SU-DHL-6 (cell line): Measurements from ENCODE around the gene CD96.

Experiments
- H2AFZ ChIP-seq: fragments of 200-600 bp; sonication (generic); 2 replicates; pipeline ENCODE4 v1.6.1; 2014; ENCODE audit warnings: low read depth, mild to moderate bottlenecking, moderate library complexity, mixed read lengths, antibody characterized with exemption, low read length; ENCODE audit not compliant: severe bottlenecking
- H3F3A ChIP-seq: fragments of 200-600 bp; shearing (Covaris generic); 2 replicates; pipeline ENCODE4 v1.6.0; 2016; ENCODE audit warnings: antibody characterized with exemption, mild to moderate bottlenecking; ENCODE audit not compliant: insufficient read depth
- H3K27ac ChIP-seq: fragments of 200-600 bp; sonication (generic); 2 replicates; pipeline ENCODE4 v1.5.1; 2016; ENCODE audit warnings: low read depth, mild to moderate bottlenecking, low read length, moderate library complexity, mixed read lengths
- H3K27me3 ChIP-seq: fragments of 200-600 bp; sonication (generic), shearing (Covaris generic); 2 replicates; pipeline ENCODE4 v1.6.0; 2014; ENCODE audit warnings: mild to moderate bottlenecking, low read length
- H3K36me3 ChIP-seq: fragments of 200-600 bp; sonication (generic); 2 replicates; pipeline ENCODE4 v1.6.1; 2014; ENCODE audit warnings: mild to moderate bottlenecking, low read length, mixed read lengths
- H3K4me2 ChIP-seq: fragments of 300-600, 200-600 bp; shearing (Covaris generic), sonication (generic); 2 replicates; pipeline ENCODE4 v1.6.0; 2014; ENCODE audit warnings: low read length, low read depth, mild to moderate bottlenecking; ENCODE audit not compliant: poor library complexity, severe bottlenecking
- H3K4me3 ChIP-seq: fragments of 200-600 bp; sonication (generic); 2 replicates; pipeline ENCODE4 v1.5.1; 2014; ENCODE audit warnings: antibody characterized with exemption, low read length, mild to moderate bottlenecking, mixed read lengths; ENCODE audit not compliant: insufficient read depth, poor library complexity, severe bottlenecking
- H3K79me2 ChIP-seq: fragments of 200-600 bp; sonication (generic); 2 replicates; pipeline ENCODE4 v1.6.1; 2014; ENCODE audit warnings: mild to moderate bottlenecking, low read length, moderate library complexity; ENCODE audit not compliant: insufficient read depth
- H3K9ac ChIP-seq: fragments of 200-600 bp; sonication (generic); 2 replicates; pipeline ENCODE4 v1.7.0; 2014; ENCODE audit warnings: mild to moderate bottlenecking, low read length
- H3K9me2 ChIP-seq: fragments of 200-600 bp; sonication (generic); replicated peaks from 2 replicates; pipeline ENCODE4 v1.6.1; 2014; ENCODE audit warnings: low read length; ENCODE audit not compliant: insufficient read depth
- H3K9me3 ChIP-seq: fragments of 200-600 bp; sonication (generic); 2 replicates; pipeline ENCODE4 v1.6.1; 2014; ENCODE audit warnings: low read length, mixed read lengths; ENCODE audit not compliant: insufficient read depth
- H4K20me1 ChIP-seq: fragments of 200-600 bp; sonication (generic); 2 replicates; pipeline ENCODE4 v1.6.1; 2014; ENCODE audit warnings: low read depth, mild to moderate bottlenecking, antibody characterized with exemption, low read length, moderate library complexity, mixed read lengths
- EZH2phosphoT487 ChIP-seq: fragments of 200-600 bp; sonication (generic), shearing (Covaris generic); conservative IDR thresholded peaks from 2 replicates; pipeline ENCODE4 v1.6.1; 2018; ENCODE audit warnings: mild to moderate bottlenecking, antibody characterized with exemption, low read length, moderate library complexity, mixed read lengths
- TF ChIP-seq, protein P1 (sequence below): fragments of 200-600 bp; sonication (generic); IDR thresholded peaks from one replicate; pipeline ENCODE4 v1.5.1; 2017; ENCODE audit warnings: antibody characterized with exemption, mild to moderate bottlenecking, low read length, moderate library complexity; ENCODE audit not compliant: insufficient read depth, poor library complexity, severe bottlenecking

CD96 gene

DNA sequence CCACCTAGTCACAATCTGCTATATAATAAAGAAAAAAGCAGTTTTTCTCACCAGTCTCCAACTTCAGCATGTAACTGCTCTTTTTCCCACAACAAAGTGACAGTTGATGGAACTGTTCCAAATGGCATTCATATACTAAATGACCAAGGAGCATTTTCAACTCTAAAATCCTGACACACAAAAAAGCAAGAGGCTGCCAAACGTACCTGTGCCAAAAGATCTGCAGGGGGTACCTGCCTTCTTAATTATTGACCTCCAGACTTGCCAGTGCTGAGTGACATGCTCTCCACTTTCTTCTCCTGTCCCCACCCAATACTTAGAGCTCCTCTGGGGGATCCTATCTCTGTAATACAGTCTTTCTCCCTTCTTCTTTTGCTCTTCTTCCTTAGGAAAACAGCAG is 35.1 kb downstream of the CD96 start:
- Histone ChIP-seq H3K36me3 (no peaks in the 10 kb centered on the region), H3K9ac (no peak overlapping the region), H3K4me2 (no peak overlapping the region), H2AFZ (no peak overlapping the region), H3K4me3 (no peak overlapping the region), H3K27ac (no peak overlapping the region), H3K27me3 (no peaks in the 10 kb centered on the region), H3K9me3 (no peaks in the 10 kb centered on the region), H3K9me2 (no peaks in the 10 kb centered on the region), H3K79me2 (no peaks in the 10 kb centered on the region), H4K20me1 (no peaks in the 10 kb centered on the region), H3F3A (no peaks in the 10 kb centered on the region)
- TF ChIP-seq, protein P1, sequence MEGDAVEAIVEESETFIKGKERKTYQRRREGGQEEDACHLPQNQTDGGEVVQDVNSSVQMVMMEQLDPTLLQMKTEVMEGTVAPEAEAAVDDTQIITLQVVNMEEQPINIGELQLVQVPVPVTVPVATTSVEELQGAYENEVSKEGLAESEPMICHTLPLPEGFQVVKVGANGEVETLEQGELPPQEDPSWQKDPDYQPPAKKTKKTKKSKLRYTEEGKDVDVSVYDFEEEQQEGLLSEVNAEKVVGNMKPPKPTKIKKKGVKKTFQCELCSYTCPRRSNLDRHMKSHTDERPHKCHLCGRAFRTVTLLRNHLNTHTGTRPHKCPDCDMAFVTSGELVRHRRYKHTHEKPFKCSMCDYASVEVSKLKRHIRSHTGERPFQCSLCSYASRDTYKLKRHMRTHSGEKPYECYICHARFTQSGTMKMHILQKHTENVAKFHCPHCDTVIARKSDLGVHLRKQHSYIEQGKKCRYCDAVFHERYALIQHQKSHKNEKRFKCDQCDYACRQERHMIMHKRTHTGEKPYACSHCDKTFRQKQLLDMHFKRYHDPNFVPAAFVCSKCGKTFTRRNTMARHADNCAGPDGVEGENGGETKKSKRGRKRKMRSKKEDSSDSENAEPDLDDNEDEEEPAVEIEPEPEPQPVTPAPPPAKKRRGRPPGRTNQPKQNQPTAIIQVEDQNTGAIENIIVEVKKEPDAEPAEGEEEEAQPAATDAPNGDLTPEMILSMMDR: no peak
- TF ChIP-seq EZH2phosphoT487: no peak

DNA sequence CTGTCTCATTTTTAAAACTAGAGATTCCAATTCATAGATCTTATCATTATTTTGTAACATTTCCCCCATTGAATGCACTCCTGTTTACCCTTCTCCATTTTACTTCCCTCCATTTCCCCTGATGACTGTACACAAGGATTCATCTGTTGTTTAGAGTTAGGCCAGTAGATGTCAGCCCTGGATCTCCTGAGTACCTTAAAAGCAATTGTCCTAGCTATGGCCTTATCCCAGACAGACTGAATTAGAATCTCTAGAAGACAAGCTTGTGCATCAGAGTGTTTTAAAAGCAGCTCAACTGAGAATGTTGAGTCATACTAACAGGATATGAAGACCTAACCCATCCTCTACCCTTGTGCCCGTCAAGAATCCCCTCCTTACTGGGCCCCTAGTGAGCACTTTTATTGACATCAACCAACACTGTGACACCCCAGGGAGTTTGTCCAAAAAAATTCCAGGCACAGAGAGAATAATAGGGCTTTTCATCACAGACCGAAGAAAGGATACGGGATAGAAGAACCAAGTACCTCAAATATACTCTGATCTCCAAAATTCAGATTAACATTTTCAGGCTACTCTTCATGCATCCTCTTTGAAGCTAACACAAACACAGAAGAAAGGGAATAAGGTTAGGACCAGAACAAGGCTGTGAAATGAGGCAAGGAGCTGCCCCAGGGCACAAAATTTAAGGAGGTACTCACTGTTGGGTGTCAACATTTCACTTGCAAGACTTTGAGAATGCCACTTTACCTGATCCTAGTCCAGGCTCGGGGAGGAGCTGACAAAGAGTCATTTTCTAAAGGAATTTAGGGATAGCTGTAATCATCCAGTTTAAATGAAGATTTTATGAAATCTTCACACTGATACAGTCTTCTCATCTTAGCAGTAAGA is 36.0 kb downstream of the CD96 start:
- Histone ChIP-seq H3K79me2 (no peaks in the 10 kb centered on the region), H3K27ac (no peak overlapping the region), H3K27me3 (no peaks in the 10 kb centered on the region), H3K36me3 (no peaks in the 10 kb centered on the region), H3K9ac (no peak overlapping the region), H3K9me2 (no peaks in the 10 kb centered on the region), H2AFZ (no peak overlapping the region), H3K4me2 (no peak overlapping the region), H4K20me1 (no peaks in the 10 kb centered on the region), H3K9me3 (no peaks in the 10 kb centered on the region), H3F3A (no peaks in the 10 kb centered on the region), H3K4me3 (no peak overlapping the region)
- no peak for TF ChIP-seq EZH2phosphoT487
- TF ChIP-seq, protein P1: peak; percentile 27

DNA sequence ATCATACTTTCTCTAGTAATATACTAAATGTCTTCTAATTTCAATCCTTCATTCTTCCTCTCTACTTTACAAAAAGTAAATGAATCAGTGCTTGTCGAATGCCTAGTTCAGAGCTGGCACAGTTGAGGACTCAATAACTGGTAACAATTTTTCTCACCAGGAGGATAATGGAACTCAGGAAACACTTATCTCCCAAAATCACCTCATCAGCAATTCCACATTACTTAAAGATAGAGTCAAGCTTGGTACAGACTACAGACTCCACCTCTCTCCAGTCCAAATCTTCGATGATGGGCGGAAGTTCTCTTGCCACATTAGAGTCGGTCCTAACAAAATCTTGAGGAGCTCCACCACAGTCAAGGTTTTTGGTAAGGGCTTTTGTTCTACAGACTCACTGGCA is 36.9 kb downstream of the CD96 start:
- Histone ChIP-seq H3K4me3 (no peak overlapping the region), H3K9me2 (no peaks in the 10 kb centered on the region), H2AFZ (no peak overlapping the region), H3K9me3 (no peaks in the 10 kb centered on the region), H3K27me3 (no peaks in the 10 kb centered on the region), H3K4me2 (no peak overlapping the region), H3K9ac (no peak overlapping the region), H3F3A (no peaks in the 10 kb centered on the region), H3K27ac (no peak overlapping the region), H4K20me1 (no peaks in the 10 kb centered on the region), H3K79me2 (no peaks in the 10 kb centered on the region), H3K36me3 (no peaks in the 10 kb centered on the region)
- TF ChIP-seq, protein P1: no peak
- no peak for TF ChIP-seq EZH2phosphoT487
